HG02798 (cell line): Measurements from ENCODE around the gene PDIA2.

Source experiments
- ATAC-seq: cut with Tn5 transposase; IDR thresholded peaks from one replicate; pipeline ENCODE4 v1.9.1; 2021; ENCODE audit warnings: mild to moderate bottlenecking; ENCODE audit not compliant: unreplicated experiment, poor library complexity

PDIA2 gene

GRCh38 chr16:296276-296675 lies 13.3 kb downstream of the PDIA2 start:
- ATAC-seq = no peak

GRCh38 chr16:296806-297510 lies 14.0 kb downstream of the PDIA2 start:
- no peak for ATAC-seq

- no peak for ATAC-seq
Observed at GRCh38 chr16:297832-298231, 14.9 kb downstream of the PDIA2 start.

- ATAC-seq = no peak
Observed at GRCh38 chr16:301235-301634, 18.3 kb downstream of the PDIA2 start.

GRCh38 chr16:301950-302349 lies 19.0 kb downstream of the PDIA2 start:
- ATAC-seq = no peak

- ATAC-seq = no peak
Observed at GRCh38 chr16:303760-304505, 21.0 kb downstream of the PDIA2 start.

GRCh38 chr16:305916-306626 lies 23.1 kb downstream of the PDIA2 start:
- no peak for ATAC-seq

- ATAC-seq = no peak
Observed at GRCh38 chr16:306911-307370, 24.0 kb downstream of the PDIA2 start.

GRCh38 chr16:307691-308312 lies 24.8 kb downstream of the PDIA2 start:
- no peak for ATAC-seq

- no peak for ATAC-seq
Observed at GRCh38 chr16:309476-309875, 26.5 kb downstream of the PDIA2 start.

- no peak for ATAC-seq
Observed at GRCh38 chr16:311725-312124, 28.8 kb downstream of the PDIA2 start.

GRCh38 chr16:314351-314750 lies 31.4 kb downstream of the PDIA2 start:
- ATAC-seq = no peak

GRCh38 chr16:314795-315299 lies 31.9 kb downstream of the PDIA2 start:
- no peak for ATAC-seq

GRCh38 chr16:316741-317464 lies 33.9 kb downstream of the PDIA2 start:
- no peak for ATAC-seq

GRCh38 chr16:317583-317982 lies 34.6 kb downstream of the PDIA2 start:
- ATAC-seq = no peak

- ATAC-seq = no peak
Observed at GRCh38 chr16:318628-319027, 35.7 kb downstream of the PDIA2 start.

GRCh38 chr16:320206-320605 lies 37.2 kb downstream of the PDIA2 start:
- no peak for ATAC-seq

- no peak for ATAC-seq
Observed at GRCh38 chr16:321532-321931, 38.6 kb downstream of the PDIA2 start.

GRCh38 chr16:322476-323143 lies 39.6 kb downstream of the PDIA2 start:
- ATAC-seq = no peak

GRCh38 chr16:324201-324450 lies 41.2 kb downstream of the PDIA2 start:
- ATAC-seq = no peak
